GM21528 (cell line): Measurements from ENCODE around the gene U2AF2.

ENCODE experiments used
- ATAC-seq: cut with Tn5 transposase; IDR thresholded peaks from one replicate; pipeline ENCODE4 v1.9.1; 2021; ENCODE audit warnings: mild to moderate bottlenecking, moderate library complexity; ENCODE audit not compliant: unreplicated experiment, low FRiP score

The U2AF2 gene

GRCh38 chr19:55687281-55688201 is 32.7 kb downstream of the U2AF2 start:
- ATAC-seq, result no peak

GRCh38 chr19:55688422-55689218 is 33.8 kb downstream of the U2AF2 start:
- ATAC-seq, result no peak

- no peak for ATAC-seq
Observed at GRCh38 chr19:55689411-55690108, 34.7 kb downstream of the U2AF2 start.

GRCh38 chr19:55690109-55690768 is 35.4 kb downstream of the U2AF2 start:
- ATAC-seq, result no peak

GRCh38 chr19:55690769-55691545 is 36.1 kb downstream of the U2AF2 start:
- ATAC-seq, result no peak

GRCh38 chr19:55691561-55692481 is 37.0 kb downstream of the U2AF2 start:
- ATAC-seq, result no peak

GRCh38 chr19:55692681-55693081 is 37.8 kb downstream of the U2AF2 start:
- no peak for ATAC-seq

GRCh38 chr19:55693336-55693974 is 38.6 kb downstream of the U2AF2 start:
- ATAC-seq, result no peak

- no peak for ATAC-seq
Observed at GRCh38 chr19:55694241-55694655, 39.4 kb downstream of the U2AF2 start.

GRCh38 chr19:55694656-55695491 is 40.0 kb downstream of the U2AF2 start:
- ATAC-seq, result no peak

- ATAC-seq, result no peak
Observed at GRCh38 chr19:55695511-55696290, 40.9 kb downstream of the U2AF2 start.

- no peak for ATAC-seq
Observed at GRCh38 chr19:55696301-55697068, 41.6 kb downstream of the U2AF2 start.

GRCh38 chr19:55697069-55697440 is 42.2 kb downstream of the U2AF2 start:
- no peak for ATAC-seq

- ATAC-seq, result no peak
Observed at GRCh38 chr19:55697698-55698097, 42.9 kb downstream of the U2AF2 start.

- ATAC-seq, result no peak
Observed at GRCh38 chr19:55698256-55698655, 43.4 kb downstream of the U2AF2 start.

- no peak for ATAC-seq
Observed at GRCh38 chr19:55699221-55699620, 44.4 kb downstream of the U2AF2 start.
